ENCODE results near the gene TBX6. TPM values are rescaled to one million over a fixed set of nuclear protein-coding genes. Genes with fewer than 3 reads are reported as not detected.
A peak's percentile ranks its signal among the peaks of the same experiment; 100 is the strongest.
"Not testable (repeated sequence)": the region's sequence is repeated elsewhere in the genome, so short reads cannot be mapped to it uniquely, and the experiment has no call there.

Gene TBX6
- polyA plus RNA-seq, 3 donors = 1.5 to 1.9 (median 1.7) TPM

GRCh38 chr16:30066761-30067583, 24.8 kb downstream of the TBX6 start:
- no peak for DNase-seq

DNA sequence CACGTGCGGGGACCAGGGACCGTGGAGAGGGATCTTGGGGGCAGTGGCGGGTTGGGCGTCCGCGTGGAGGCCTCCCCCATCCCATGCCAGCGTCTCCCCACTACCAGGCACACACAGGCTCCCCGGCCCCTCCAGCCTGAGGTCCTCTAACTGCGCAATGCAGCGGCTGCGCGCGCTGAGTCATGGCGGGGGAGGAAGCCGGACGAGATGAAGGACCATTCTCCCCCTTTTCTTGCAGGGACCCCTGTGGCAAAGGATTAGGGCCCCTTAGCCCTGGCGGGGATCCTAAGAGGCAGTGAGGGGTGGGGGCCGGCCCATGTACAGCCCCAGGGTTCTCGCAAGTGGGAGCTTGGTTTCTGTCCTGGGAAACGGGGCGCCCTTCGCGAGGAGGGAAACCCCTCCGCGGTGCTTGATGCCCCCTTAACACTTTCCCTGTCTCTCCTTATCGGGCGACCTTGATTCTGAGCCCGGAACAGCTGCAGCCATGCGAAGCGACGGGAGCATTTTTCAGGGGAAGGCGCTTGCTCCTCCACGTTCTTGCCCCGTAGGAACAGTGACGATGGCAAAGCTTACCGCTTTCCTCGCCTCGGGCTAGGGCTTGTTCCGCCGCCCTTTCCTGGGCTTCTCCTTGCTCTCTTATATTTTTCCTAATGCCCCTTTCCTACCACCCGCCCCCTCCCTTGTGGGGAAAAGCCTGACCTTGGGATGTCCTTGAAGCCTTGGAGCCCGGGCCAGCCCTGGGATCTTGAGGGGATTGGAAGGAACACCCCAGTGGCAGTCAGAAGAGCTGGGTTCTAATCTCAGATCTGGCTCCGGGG, 25.6 kb downstream of the TBX6 start:
- no peak for DNase-seq

GRCh38 chr16:30065102-30065942, 26.4 kb downstream of the TBX6 start, which contains the start of gene ALDOA:
ALDOA (plus strand) TSS chr16:30065760; CDS start chr16:30066898, 1,138 bp downstream.
- DNase-seq = peak; percentile 97

DNA sequence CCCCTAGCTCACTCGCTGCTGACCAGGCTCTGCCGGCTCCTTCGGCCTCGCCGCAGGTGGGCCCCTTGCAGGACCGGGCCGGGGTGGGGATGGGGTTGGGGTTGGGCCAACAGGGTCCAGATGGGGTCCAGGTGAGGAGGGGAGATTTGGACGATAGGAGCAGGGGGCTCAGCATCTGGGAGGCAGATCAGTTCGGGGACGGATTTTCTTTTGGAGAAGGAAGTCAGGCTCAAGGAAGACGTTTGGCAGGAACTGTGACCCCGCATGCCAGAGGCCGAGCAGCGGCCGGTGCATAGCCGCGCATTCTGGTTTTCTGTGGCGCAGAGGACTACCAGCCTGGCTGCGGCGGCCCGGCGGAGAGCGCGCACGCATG, 27.0 kb downstream of the TBX6 start:
- DNase-seq = no peak

- peak; percentile 82 for DNase-seq
Measured at GRCh38 chr16:30063893-30064728, 27.6 kb downstream of the TBX6 start.

- DNase-seq = no peak
Measured at GRCh38 chr16:30063278-30063892, 28.3 kb downstream of the TBX6 start.

- DNase-seq = no peak
Measured at GRCh38 chr16:30060836-30061554, 30.7 kb downstream of the TBX6 start.

DNA sequence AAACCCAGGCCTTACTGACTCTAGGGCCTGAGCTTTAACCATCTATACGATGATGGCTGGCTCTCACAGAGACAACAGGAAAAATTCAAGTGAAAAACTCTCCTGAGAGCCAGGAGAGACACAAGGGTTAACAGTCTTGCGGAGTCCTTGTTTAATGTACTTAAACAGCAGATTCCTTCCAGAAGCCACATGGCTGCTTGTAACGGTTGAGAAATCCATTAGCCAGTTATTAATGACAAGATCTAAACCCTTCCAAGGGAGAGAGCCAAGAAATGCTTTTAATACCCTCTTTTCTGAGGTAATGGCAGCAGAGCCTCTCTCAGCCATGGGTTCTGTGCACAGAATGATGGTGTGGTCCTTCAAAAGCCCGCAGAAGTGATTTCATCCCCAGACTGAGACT, 31.4 kb downstream of the TBX6 start:
- DNase-seq = no peak

GRCh38 chr16:30054959-30055553, 36.7 kb downstream of the TBX6 start:
- no peak for DNase-seq

DNA sequence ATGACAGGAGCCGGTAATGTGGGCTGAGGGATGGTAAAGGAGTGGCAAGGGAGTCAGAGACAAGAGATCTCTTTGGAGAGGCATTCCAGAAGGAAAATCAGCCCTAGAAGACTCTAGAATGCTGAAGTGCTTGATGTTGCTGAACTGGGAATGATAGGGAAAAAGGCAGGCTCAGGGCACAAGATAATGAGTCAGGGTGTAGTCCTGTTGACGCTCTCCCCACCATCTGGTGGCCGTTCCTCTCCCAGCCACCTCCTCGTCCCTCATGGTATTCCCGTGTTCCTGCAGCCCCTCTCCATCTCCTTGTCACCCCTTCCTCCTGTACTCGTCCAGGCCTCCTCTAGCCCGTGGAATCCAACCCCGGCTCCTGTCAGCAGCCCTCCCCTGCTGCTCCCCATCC, 37.3 kb downstream of the TBX6 start:
- no peak for DNase-seq

DNA sequence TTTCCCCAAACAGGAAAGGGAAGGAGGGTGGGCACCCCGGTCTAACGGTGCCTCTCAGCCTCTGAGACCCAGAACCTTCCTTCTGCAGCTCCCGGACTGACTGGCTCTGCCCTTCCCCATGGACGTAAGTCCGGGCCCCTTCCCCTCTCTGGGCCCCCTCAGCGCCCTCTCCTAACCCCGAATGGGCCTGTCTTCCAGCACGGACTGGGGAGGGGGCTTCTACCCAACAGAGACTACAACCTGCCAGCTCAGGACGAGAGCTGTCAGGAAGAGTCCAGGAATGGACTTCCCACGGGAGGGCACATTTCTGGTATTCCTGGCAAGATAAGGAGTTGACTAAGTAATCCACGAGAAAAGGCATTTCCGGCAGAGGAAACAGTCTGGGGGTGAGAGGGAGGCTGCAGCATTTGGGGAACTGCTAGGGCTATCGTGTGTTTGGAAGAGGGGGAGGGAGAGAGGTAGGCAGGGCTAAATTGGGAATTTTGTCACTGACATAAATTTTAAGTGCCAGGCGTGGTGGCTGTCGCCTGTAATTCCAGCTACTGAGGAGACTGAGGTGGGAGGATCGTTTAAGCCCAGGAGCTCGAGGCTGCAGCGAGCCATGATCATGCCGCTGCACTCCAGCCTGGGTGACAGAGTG, 38.2 kb downstream of the TBX6 start:
- peak; percentile 50 for DNase-seq

GRCh38 chr16:30052671-30053372, 38.9 kb downstream of the TBX6 start:
- DNase-seq = peak; percentile 91

- DNase-seq = no peak
Measured at GRCh38 chr16:30051518-30051917, 40.2 kb downstream of the TBX6 start.

DNA sequence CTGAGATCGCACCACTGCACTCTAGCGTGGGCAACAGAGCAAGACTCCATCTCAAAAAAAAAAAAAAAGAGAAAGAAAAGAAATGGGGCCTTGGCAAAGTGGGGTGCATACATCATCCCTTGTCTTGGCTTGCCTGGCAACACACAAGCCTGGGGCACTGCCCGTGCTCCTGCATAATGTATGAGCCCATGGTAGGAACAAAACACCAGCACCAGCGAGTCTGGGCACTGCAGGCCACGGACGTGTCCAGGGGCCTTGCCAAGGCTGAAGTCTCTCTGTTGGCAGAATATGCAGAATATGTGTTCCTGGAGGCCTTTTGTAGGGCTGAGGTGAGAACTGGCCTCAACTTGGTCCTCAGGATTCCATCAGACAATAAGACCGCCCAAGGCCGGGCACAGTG, 41.9 kb downstream of the TBX6 start:
- DNase-seq = no peak

- no peak for DNase-seq
Measured at GRCh38 chr16:30046588-30046987, 45.1 kb downstream of the TBX6 start.

DNA sequence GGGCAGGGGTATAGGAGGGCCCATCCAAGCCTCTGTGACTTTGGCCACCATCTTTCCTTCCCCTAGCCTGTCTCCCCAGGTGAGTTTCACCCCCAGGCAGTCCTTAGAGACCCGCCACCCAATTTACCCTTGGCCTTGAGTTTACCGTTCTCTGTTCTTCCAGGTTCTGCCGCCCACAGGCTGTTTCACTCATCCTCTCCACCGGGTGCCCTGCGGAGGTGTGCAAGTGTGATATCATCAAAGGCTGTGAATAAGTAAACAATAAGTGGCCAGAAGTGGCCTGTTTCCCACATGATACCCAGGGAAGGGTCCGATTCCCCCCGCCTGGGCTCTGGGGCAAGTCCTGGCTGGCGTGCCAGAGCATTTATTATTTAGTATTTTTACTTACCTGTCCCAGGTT, 45.5 kb downstream of the TBX6 start:
- no peak for DNase-seq

GRCh38 chr16:30041841-30042240, 49.9 kb downstream of the TBX6 start:
- no peak for DNase-seq

DNA sequence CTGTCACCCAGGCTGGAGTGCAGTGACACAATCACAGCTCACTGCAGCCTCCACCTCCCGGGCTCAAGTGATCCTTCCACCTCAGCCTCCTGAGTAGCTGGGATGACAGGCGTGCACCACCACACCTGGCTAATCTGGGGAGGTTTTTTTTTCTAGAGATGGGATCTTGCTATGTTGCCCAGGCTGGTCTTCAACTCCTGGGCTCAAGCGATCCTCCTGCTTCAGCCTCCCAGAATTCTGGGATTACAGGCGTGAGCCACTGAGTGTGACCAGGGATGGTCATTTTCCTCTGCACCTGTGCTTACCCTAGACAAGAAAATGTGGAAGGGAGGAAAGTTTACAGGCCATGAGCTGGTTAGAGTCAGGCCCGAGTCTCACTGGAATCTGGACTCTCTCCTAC, 51.0 kb downstream of the TBX6 start:
- DNase-seq = not testable (repeated sequence)

All from renal pelvis (tissue), 4 donors.